ENCODE data around the gene CERK.

The CERK gene

GRCh38 chr22:46660604-46661201, 77.3 kb downstream of the CERK start:
- TF ChIP-seq ZNF274 (IDR thresholded peaks at IDR 0.05; ENCODE audit: low read depth, low read length) = no peak
- no peak overlapping the region for H3K4me3 ChIP-seq (ENCODE audit: low read length)

- no peak for TF ChIP-seq ZNF274 (IDR thresholded peaks at IDR 0.05; ENCODE audit: low read depth, low read length)
- no peak overlapping the region for H3K4me3 ChIP-seq (ENCODE audit: low read length)
These were observed 78.3 kb downstream of the CERK start for GRCh38 chr22:46659791-46660186.

DNA sequence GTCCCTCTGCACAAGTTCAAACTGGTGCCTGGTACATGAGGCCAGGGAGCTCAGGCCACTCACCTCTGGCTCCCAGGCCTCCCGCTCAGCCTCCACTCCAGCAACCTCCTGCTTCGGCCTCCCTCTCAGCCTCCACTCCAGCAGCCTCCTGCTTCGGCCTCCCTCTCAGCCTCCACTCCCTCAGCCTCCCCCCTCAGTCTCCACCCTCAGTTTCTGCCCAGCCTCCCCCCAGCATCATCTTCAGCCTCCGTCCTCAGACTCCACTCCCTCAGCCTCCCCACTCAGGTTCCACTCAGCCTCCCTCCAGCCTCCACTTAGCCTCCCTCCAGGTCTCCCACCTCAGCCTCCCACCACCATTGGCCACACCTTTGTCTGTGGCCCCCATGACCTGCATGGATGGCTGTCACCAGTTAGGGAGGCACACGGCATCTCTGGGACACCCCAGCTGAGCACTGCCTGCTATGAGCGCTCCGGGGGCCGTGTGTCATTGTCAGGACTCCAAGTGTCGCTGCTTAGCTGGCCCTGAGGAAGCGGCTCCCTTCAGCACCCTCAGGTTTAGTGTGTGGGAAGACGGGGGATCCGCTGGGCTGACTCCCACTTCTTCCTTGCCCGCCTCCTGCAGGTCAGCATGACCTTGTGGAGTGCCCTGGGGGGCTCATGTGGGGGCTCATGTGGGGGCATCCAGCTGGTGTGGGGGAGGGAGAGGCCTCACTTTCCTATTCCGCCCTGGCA, 78.8 kb downstream of the CERK start:
- no peak for TF ChIP-seq ZNF274 (IDR thresholded peaks at IDR 0.05; ENCODE audit: low read depth, low read length)
- no peak overlapping the region for H3K4me3 ChIP-seq (ENCODE audit: low read length)

DNA sequence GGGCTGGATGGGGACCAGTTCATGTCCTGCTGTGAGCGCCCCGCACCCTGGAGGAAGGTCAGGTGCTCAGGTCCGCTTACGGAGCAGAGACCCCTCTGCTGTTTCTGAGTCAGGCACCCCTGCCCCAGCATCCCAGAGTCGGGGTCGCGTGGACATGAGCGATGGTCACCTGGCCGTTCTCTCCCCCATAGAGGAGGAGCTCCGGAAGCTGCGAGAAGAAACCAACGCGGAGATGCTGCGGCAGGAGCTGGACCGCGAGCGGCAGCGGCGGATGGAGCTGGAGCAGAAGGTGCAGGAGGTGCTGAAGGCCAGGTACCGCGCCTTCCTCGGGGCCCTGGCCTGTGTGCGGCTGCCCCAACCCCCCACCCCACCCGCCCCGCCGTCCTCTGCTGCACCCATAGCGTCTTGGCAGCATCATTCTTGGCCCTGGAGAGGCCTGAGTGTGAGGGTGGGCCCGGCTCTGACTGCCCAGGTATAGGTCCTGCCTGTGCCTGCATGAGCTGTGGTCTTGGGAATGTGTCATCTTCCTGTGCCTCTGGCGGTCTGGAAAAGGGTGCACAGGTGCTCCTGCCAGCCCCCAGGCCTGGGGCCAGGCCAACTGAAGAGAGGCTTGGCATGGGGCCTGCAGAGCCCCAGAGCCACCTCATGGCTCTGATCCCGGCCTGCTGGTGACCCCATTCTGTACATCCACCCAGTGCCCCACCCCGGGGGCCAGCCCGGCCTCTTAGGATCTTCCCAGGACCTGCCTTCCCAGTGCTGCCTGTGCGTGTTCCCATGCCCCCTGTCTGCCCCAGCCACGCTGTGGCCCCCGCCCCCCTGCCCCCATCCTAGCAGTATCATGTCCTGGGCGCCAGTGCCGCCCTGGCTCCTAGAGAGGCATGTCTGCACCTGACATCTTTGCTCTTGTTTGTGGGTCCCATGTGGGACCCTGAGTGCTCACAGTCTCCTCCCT, 79.8 kb downstream of the CERK start:
- H3K4me3 ChIP-seq (ENCODE audit: low read length) = no peak overlapping the region
- no peak for TF ChIP-seq ZNF274 (IDR thresholded peaks at IDR 0.05; ENCODE audit: low read depth, low read length)

DNA sequence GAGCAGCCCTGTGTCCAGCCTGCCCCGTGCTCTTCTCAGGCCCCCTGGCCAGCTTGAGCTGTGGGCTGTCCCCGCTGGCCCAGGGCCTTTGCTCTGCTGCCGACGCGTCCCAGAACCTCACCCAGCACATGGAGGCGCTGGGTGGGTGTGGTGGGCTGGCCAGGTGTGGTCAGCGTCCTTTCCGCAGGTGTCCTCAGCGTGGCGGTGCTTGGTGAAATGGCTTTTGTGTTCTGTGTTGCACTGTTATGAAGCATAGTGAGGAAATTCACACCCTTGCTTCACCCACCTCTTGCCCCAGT, 80.4 kb downstream of the CERK start:
- no peak overlapping the region for H3K4me3 ChIP-seq (ENCODE audit: low read length)
- no peak for TF ChIP-seq ZNF274 (IDR thresholded peaks at IDR 0.05; ENCODE audit: low read depth, low read length)

DNA sequence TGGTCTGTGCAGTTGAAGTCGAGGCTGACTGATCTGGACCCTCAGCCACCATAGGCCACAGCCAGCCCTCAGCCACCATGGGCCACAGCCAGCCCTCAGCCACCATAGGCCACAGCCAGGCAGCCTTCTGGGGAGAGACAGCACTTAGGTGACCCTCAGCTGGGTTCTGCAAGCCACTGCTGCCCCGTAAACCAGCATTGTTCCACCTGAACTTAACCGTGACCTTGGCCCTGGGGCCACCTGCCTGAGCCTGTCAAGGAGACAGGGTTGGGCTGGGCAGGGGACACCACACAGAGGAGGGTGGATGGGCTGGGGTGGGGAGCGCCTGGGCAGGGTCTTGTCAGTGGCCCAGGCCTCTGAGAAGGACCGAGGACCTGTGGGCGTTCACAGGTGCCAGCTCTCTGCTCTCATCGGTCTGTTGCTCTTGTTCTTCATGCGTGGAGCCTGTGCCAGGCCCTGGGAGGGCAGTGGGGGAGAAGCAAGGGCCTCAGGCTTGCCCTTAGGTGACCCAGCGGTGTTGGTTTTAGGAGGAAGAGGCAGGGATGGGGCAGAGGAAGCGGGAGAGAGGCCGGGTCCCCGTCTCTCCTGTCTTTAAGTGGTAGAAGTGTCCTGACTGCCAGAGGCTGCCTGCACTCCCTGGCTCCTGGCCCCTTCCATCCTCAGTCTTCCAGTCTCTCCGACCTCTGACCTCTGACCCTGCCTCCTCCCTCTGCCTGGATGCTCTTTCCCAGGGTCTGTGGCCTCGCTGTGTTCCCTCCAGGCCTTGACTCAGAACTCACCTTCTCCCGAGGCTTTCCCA, 81.0 kb downstream of the CERK start:
- TF ChIP-seq ZNF274 (IDR thresholded peaks at IDR 0.05; ENCODE audit: low read depth, low read length) = no peak
- H3K4me3 ChIP-seq (ENCODE audit: low read length) = no peak overlapping the region

DNA sequence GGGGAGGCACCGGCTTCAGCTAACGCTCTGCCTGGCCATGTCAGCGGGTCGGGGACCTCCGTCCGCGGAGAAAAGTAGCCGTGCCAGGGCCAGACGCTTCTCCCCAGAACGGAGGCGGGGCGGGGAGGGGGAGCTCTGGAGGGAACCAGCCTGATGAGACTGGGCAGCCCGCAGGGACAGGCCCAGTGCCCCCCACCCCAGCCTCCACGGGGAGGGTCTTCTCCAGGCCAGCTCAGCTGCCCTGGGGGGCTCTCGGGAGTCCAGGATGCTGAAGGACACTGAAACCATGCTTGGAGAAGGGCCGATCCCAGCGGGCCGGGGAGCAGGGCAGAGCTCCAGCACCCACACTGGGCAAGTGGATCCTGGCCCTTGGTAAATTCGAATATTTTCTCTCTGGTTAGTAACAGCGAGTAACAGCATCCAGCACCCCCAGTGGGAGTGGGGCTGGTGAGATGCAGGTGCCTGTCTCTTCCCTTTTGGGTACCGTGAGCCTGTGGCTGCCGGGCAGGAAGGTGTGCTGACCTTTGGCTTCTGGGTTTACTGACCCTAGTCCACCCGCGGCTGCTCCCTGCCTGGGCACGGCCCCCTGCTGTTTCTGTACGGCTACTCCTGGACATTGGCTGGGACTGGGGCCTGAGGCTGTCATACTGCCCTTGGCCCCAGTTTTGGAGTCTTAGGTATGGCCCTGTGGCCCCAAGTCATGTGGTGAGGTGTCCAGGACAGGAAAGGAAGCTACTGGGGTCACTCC, 82.0 kb downstream of the CERK start:
- no peak overlapping the region for H3K4me3 ChIP-seq (ENCODE audit: low read length)
- no peak for TF ChIP-seq ZNF274 (IDR thresholded peaks at IDR 0.05; ENCODE audit: low read depth, low read length)

GRCh38 chr22:46654927-46655595, 83.0 kb downstream of the CERK start:
- TF ChIP-seq ZNF274 (IDR thresholded peaks at IDR 0.05; ENCODE audit: low read depth, low read length) = no peak
- H3K4me3 ChIP-seq (ENCODE audit: low read length) = no peak overlapping the region

DNA sequence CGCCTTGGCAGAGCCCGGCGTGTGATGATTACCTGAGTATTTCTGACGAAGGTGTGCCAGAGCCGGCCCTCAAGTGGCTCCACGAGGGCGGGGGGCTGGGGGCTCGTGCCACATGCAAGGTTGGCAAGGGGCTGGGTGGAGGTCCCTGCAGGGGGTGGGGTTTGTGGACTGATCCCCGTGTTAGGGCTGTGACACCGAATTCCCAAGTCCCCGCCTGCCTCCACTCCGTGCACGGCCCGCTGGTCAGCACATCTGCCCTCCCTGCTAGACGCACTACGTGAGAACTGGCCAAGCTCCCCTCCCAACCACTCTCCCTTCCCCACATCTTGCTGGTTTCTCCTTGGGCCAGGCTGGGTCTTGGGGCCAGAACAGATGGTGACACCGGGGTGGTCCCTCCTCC, 83.6 kb downstream of the CERK start:
- no peak overlapping the region for H3K4me3 ChIP-seq (ENCODE audit: low read length)
- TF ChIP-seq ZNF274 (IDR thresholded peaks at IDR 0.05; ENCODE audit: low read depth, low read length) = no peak

DNA sequence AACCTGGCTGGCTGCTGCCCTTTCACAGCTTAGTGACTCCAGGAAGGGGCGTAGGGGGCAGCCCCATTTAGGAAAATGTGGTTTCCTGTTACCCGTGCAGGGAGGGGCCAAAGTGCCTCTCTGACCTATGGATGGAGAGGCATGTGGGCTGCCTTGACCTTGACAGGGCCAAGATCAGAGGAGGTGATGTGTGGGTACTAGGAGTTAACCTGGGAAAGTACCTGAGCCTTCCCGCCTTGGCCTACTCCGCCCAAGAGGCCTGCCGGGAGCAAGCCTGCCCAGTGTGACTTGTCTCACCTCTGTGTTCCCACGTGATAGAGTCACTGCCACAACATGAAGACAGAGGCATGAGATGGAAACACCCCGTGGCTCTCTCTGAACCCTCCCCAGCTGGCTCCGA, 84.5 kb downstream of the CERK start:
- TF ChIP-seq ZNF274 (IDR thresholded peaks at IDR 0.05; ENCODE audit: low read depth, low read length) = no peak
- H3K4me3 ChIP-seq (ENCODE audit: low read length) = no peak overlapping the region

GRCh38 chr22:46652847-46653331, 85.2 kb downstream of the CERK start:
- TF ChIP-seq ZNF274 (IDR thresholded peaks at IDR 0.05; ENCODE audit: low read depth, low read length) = no peak
- H3K4me3 ChIP-seq (ENCODE audit: low read length) = no peak overlapping the region

DNA sequence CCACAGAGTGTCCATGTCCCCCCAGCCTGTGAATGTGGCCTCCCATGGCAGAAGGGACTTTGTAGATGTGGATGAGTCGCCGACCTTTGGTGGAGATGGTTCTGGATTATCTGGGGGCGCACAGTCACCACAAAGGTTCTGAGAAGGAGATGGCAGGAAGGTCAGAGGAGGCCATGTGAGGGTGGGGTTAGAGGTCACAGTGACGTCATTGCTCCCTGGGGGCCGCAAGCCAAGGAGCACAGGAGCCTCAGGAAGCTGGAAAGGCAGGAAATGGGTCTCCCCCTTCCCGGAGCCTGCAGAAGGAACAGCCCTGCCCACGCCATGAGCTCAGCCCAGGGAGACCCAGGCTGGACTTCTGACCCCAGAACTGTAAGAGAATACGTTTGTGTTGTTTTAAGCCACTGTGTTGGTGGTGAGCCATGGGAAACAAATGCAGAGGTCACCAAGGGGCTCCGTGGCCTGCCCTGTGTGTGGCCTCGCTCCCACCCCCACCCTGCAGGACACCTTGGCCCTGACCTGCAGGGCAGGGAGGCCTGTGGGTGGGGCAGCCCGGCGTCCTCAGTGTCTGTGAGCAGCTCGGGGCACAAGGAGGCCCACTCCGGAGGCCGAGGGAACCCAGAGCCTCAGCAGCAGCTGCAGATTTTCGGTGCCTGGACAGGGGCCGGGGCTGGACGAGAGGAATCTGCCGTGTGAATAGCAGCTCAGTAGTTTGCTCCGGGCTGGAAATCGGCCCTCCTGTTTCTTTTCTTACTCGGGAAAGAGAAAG, 85.8 kb downstream of the CERK start:
- no peak overlapping the region for H3K4me3 ChIP-seq (ENCODE audit: low read length)
- no peak for TF ChIP-seq ZNF274 (IDR thresholded peaks at IDR 0.05; ENCODE audit: low read depth, low read length)
